GM12878 (cell line): ENCODE data around the gene FOSL1. TPM values are rescaled to one million over a fixed set of nuclear protein-coding genes. Genes with fewer than 3 reads are reported as not detected.

Experiments
- ATF7 ChIP-seq: fragments of 450-650 bp; IDR thresholded peaks from 2 replicates; pipeline ENCODE4 v1.6.1; 2016; ENCODE audit warnings: low read depth, mild to moderate bottlenecking
- CBFB ChIP-seq: IDR thresholded peaks from 2 replicates; pipeline ENCODE4 v1.6.1; 2016; ENCODE audit warnings: antibody characterized with exemption, low read depth
- CEBPB ChIP-seq, 2 experiments: fragments of 150-350 bp in 1 of 2; IDR thresholded peaks; 2 replicates each; pipeline ENCODE4 v1.6.1; 2012 to 2014; ENCODE audit warnings: low read depth in 2 of 2, low read length in 2 of 2, borderline replicate concordance in 1 of 2, inconsistent platforms in 1 of 2
- CHD2 ChIP-seq: IDR thresholded peaks from 2 replicates; pipeline ENCODE4 v1.6.1; 2011; ENCODE audit warnings: low read depth, low read length, improper control_type of control experiment, borderline replicate concordance
- CREM ChIP-seq: IDR thresholded peaks from 2 replicates; pipeline ENCODE4 v1.6.1; 2014; ENCODE audit warnings: antibody characterized with exemption, low read depth
- DPF2 ChIP-seq: fragments of 450-650 bp; IDR thresholded peaks from 2 replicates; pipeline ENCODE4 v1.6.1; 2017; ENCODE audit warnings: mild to moderate bottlenecking
- EED ChIP-seq: sonication (generic); IDR thresholded peaks from 2 replicates; pipeline ENCODE4 v1.6.1; 2016; ENCODE audit warnings: antibody characterized with exemption, low read depth
- MEF2B ChIP-seq: fragments of 450-650 bp; IDR thresholded peaks from 2 replicates; pipeline ENCODE4 v1.6.1; 2018; ENCODE audit warnings: mild to moderate bottlenecking, moderate library complexity; ENCODE audit not compliant: partially characterized antibody, poor library complexity, severe bottlenecking
- NFYB ChIP-seq: IDR thresholded peaks from 2 replicates; pipeline ENCODE4 v1.6.1; 2011; ENCODE audit warnings: low read depth, mild to moderate bottlenecking, low read length, improper control_type of control experiment, moderate library complexity; ENCODE audit not compliant: insufficient read depth
- POLR2A ChIP-seq: IDR thresholded peaks from 2 replicates; pipeline ENCODE4 v1.6.1; 2011; ENCODE audit warnings: low read depth, mild to moderate bottlenecking, low read length
- POU2F2 ChIP-seq: IDR thresholded peaks from 3 replicates; pipeline ENCODE4 v1.6.1; 2011; ENCODE audit warnings: low read depth, mild to moderate bottlenecking, low read length, borderline replicate concordance
- RB1 ChIP-seq: fragments of 450-650 bp; formaldehyde crosslinking; IDR thresholded peaks from 2 replicates; pipeline ENCODE4 v1.6.1; 2017; ENCODE audit warnings: mild to moderate bottlenecking, borderline replicate concordance
- SMARCA5 ChIP-seq: fragments of 450-650 bp; IDR thresholded peaks from 2 replicates; pipeline ENCODE4 v1.6.1; 2017; ENCODE audit warnings: mild to moderate bottlenecking
- SREBF2 ChIP-seq: IDR thresholded peaks from 2 replicates; pipeline ENCODE4 v1.6.1; 2012; ENCODE audit warnings: mild to moderate bottlenecking, low read length
- STAT1 ChIP-seq: fragments of 450-650 bp; conservative IDR thresholded peaks from 2 replicates; pipeline ENCODE4 v1.6.1; 2014; ENCODE audit warnings: antibody characterized with exemption, mild to moderate bottlenecking
- TAF1 ChIP-seq: IDR thresholded peaks from 2 replicates; pipeline ENCODE4 v1.6.1; 2011; ENCODE audit warnings: mild to moderate bottlenecking, low read depth, low read length, borderline replicate concordance
- ZBED1 ChIP-seq: IDR thresholded peaks from 2 replicates; pipeline ENCODE4 v1.6.1; 2016; ENCODE audit warnings: borderline replicate concordance
- ZSCAN29 ChIP-seq: fragments of 450-650 bp; IDR thresholded peaks from 2 replicates; pipeline ENCODE4 v1.6.1; 2017; ENCODE audit warnings: mild to moderate bottlenecking, moderate library complexity
- polyA plus RNA-seq, 11 experiments: library from polyadenylated mRNA; depleted of rRNA in 4 of 11; unstranded in 6 of 11; stranded (reverse) in 5 of 11; fragments of >200 nt; fragmentation: Nextera tagmentation in 4 of 11; fragmentation: Illumina TruSeq in 1 of 11; extraction: Ambion mirVana in 4 of 11; extraction: Trizol in 1 of 11; gene quantifications; 1 replicate in 1 of 11; 2 replicates in 10 of 11; pipeline versions ENCODE4 v1.2.1 to v1.2.3, GENCODE V29; 2011 to 2016; ENCODE audit warnings: inconsistent platforms in 2 of 11, missing spikeins in 2 of 11, low read depth in 1 of 11
- total RNA-seq, 4 experiments: library from RNA; depleted of rRNA in 3 of 4; stranded (reverse); fragments of >200 nt in 3 of 4; fragmentation: Illumina TruSeq in 1 of 4; extraction: Trizol in 1 of 4; gene quantifications; 2 replicates each; pipeline versions ENCODE4 v1.2.1 to v1.2.3, GENCODE V29; 2013 to 2021
- TF ChIP-seq, protein P1 (sequence below): IDR thresholded peaks from 2 replicates; pipeline ENCODE4 v1.6.1; 2012; ENCODE audit warnings: low read depth, low read length, improper control_type of control experiment
- TF ChIP-seq, protein P2 (sequence below): fragments of 450-650 bp; IDR thresholded peaks from 2 replicates; pipeline ENCODE4 v1.6.1; 2017; ENCODE audit warnings: mild to moderate bottlenecking, moderate library complexity

The FOSL1 gene
- total and polyA plus RNA-seq, 10 of the 15 experiments (the other 5 are each of a cell fraction or from before 2014, with no cell fraction given) = 0.82 to 5.4 (median 2.1) TPM

DNA sequence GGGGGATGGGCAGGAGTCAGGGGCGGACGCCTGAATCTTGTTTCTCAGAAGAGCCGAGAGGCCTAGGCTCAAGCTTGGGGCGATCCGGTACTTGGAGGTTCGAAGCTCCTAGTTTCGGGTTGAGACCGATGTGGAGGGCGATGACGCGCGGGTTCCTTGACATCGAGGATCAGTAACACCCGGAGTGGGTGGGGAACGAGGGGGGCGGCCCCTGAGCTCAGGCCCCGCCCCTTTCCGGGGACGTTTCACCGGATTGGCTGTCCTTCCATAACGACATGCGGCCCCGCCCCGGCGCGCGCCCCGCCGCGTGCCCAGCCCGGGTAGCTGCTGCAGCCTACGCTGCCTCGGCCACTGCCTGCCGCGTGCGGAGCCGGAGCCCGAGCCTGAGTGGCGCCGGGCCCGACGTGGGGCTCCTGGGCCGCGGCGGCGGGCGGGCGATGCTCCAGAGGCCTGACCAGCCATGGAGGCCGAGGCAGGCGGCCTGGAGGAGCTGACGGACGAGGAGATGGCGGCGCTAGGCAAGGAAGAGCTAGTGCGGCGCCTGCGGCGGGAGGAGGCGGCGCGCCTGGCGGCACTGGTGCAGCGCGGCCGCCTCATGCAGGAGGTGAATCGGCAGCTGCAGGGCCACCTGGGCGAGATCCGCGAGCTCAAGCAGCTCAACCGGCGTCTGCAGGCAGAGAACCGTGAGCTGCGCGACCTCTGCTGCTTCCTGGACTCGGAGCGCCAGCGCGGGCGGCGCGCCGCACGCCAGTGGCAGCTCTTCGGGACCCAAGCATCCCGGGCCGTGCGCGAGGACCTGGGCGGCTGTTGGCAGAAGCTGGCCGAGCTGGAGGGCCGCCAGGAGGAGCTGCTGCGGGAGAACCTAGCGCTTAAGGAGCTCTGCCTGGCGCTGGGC, 9.6 kb downstream of the FOSL1 start, which contains the start of gene CCDC85B (continued):
- TF ChIP-seq, protein P1, sequence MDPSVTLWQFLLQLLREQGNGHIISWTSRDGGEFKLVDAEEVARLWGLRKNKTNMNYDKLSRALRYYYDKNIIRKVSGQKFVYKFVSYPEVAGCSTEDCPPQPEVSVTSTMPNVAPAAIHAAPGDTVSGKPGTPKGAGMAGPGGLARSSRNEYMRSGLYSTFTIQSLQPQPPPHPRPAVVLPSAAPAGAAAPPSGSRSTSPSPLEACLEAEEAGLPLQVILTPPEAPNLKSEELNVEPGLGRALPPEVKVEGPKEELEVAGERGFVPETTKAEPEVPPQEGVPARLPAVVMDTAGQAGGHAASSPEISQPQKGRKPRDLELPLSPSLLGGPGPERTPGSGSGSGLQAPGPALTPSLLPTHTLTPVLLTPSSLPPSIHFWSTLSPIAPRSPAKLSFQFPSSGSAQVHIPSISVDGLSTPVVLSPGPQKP = no peak
- TF ChIP-seq, protein P2, sequence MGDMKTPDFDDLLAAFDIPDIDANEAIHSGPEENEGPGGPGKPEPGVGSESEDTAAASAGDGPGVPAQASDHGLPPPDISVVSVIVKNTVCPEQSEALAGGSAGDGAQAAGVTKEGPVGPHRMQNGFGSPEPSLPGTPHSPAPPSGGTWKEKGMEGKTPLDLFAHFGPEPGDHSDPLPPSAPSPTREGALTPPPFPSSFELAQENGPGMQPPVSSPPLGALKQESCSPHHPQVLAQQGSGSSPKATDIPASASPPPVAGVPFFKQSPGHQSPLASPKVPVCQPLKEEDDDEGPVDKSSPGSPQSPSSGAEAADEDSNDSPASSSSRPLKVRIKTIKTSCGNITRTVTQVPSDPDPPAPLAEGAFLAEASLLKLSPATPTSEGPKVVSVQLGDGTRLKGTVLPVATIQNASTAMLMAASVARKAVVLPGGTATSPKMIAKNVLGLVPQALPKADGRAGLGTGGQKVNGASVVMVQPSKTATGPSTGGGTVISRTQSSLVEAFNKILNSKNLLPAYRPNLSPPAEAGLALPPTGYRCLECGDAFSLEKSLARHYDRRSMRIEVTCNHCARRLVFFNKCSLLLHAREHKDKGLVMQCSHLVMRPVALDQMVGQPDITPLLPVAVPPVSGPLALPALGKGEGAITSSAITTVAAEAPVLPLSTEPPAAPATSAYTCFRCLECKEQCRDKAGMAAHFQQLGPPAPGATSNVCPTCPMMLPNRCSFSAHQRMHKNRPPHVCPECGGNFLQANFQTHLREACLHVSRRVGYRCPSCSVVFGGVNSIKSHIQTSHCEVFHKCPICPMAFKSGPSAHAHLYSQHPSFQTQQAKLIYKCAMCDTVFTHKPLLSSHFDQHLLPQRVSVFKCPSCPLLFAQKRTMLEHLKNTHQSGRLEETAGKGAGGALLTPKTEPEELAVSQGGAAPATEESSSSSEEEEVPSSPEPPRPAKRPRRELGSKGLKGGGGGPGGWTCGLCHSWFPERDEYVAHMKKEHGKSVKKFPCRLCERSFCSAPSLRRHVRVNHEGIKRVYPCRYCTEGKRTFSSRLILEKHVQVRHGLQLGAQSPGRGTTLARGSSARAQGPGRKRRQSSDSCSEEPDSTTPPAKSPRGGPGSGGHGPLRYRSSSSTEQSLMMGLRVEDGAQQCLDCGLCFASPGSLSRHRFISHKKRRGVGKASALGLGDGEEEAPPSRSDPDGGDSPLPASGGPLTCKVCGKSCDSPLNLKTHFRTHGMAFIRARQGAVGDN = peak; percentile 92
- TF ChIP-seq CHD2 = no peak
- TF ChIP-seq DPF2 = peak; percentile 79
- TF ChIP-seq CEBPB (IDR thresholded peaks at IDR 0.05; ENCODE audit: borderline replicate concordance in 1 of 2, low read depth in 2 of 2, low read length in 2 of 2) = no peak
- peak; percentile 71 for TF ChIP-seq MEF2B
- peak; percentile 90 for TF ChIP-seq SMARCA5
- TF ChIP-seq TAF1 = peak; percentile 94
- peak; percentile 53 for TF ChIP-seq CREM
- TF ChIP-seq RB1 = peak; percentile 82; the same call in 1 of the 2 replicates
- TF ChIP-seq NFYB = peak; percentile 42; the same call in 1 of the 2 replicates
- TF ChIP-seq POU2F2 = peak; percentile 80; the same call in 2 of the 3 replicates
- TF ChIP-seq POLR2A = peak; percentile 99
- peak; percentile 32; the same call in 1 of the 2 replicates for TF ChIP-seq ZSCAN29
- peak; percentile 21; the same call in 1 of the 2 replicates for TF ChIP-seq ZBED1
- TF ChIP-seq CBFB = no peak
- no peak for TF ChIP-seq STAT1
- no peak for TF ChIP-seq SREBF2
- TF ChIP-seq EED = peak; percentile 21; the same call in 1 of the 2 replicates
- TF ChIP-seq ATF7 = peak; percentile 59; the same call in 1 of the 2 replicates
